CMK (cell line): Measurements from ENCODE around the gene FHIT.

Experiments
- DNase-seq: peaks from one replicate; pipeline ENCODE4 v3.0.0-alpha.2; 2010; ENCODE audit warnings: low read depth

FHIT gene

GRCh38 chr3:59927056-59927455 is 1324.2 kb downstream of the FHIT start:
- DNase-seq, result no peak

GRCh38 chr3:59925946-59926345 is 1325.3 kb downstream of the FHIT start:
- no peak for DNase-seq

GRCh38 chr3:59922192-59922591 is 1329.1 kb downstream of the FHIT start:
- DNase-seq, result no peak

GRCh38 chr3:59920822-59921221 is 1330.4 kb downstream of the FHIT start:
- DNase-seq, result no peak

- DNase-seq, result no peak
Measured at GRCh38 chr3:59919586-59919985, 1331.7 kb downstream of the FHIT start.

GRCh38 chr3:59914251-59914650 is 1337.0 kb downstream of the FHIT start:
- DNase-seq, result no peak

- DNase-seq, result no peak
Measured at GRCh38 chr3:59913645-59914044, 1337.6 kb downstream of the FHIT start.

GRCh38 chr3:59908701-59909100 is 1342.6 kb downstream of the FHIT start:
- no peak for DNase-seq

- DNase-seq, result no peak
Measured at GRCh38 chr3:59908280-59908679, 1343.0 kb downstream of the FHIT start.

GRCh38 chr3:59904296-59904695 is 1347.0 kb downstream of the FHIT start:
- no peak for DNase-seq

- no peak for DNase-seq
Measured at GRCh38 chr3:59899061-59899460, 1352.2 kb downstream of the FHIT start.

- DNase-seq, result no peak
Measured at GRCh38 chr3:59895972-59896371, 1355.3 kb downstream of the FHIT start.

GRCh38 chr3:59894425-59895121 is 1356.7 kb downstream of the FHIT start:
- no peak for DNase-seq

- DNase-seq, result no peak
Measured at GRCh38 chr3:59890639-59891038, 1360.6 kb downstream of the FHIT start.

GRCh38 chr3:59886790-59887189 is 1364.5 kb downstream of the FHIT start:
- DNase-seq, result no peak

GRCh38 chr3:59885899-59886400 is 1365.3 kb downstream of the FHIT start:
- no peak for DNase-seq

- no peak for DNase-seq
Measured at GRCh38 chr3:59885101-59885500, 1366.2 kb downstream of the FHIT start.

GRCh38 chr3:59884409-59884808 is 1366.8 kb downstream of the FHIT start:
- DNase-seq, result no peak

GRCh38 chr3:59882746-59883145 is 1368.5 kb downstream of the FHIT start:
- DNase-seq, result no peak

- DNase-seq, result no peak
Measured at GRCh38 chr3:59880717-59881116, 1370.5 kb downstream of the FHIT start.

GRCh38 chr3:59879031-59879581 is 1372.1 kb downstream of the FHIT start:
- DNase-seq, result no peak

GRCh38 chr3:59878038-59878427 is 1373.2 kb downstream of the FHIT start:
- no peak for DNase-seq

- DNase-seq, result peak; percentile 72
Measured at GRCh38 chr3:59877263-59878037, 1373.8 kb downstream of the FHIT start.
